ENCODE data around the gene DERL3. TPM values are rescaled to one million over a fixed set of nuclear protein-coding genes. Genes with fewer than 3 reads are reported as not detected.

The DERL3 gene
- total and polyA plus RNA-seq, 2 experiments from 2014 or later: 0.73 to 1.2 TPM

DNA sequence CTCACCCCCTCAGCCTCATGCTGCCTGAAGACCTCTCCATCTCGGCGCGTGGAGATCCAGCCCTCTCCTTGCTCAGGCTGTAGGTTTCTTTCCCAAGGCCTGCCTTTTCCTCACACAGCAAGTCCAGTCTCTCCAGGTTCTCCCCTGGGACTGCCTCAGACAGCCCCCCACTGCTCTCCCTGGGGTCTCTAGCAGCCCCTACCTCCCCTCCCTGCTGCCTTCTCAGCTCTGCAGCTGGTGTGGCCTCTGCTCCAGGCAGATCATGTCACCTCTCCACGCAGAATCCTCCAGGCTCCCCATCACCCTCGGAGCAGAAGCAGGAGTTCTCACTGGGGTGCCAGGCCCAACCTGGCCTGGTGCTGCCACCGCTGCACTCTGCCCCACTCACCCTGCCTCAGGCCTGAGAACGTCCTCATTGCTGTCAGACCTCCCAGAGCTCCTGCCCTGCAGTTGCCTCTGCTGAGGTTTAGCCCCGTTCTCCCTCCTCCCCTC lies 36.9 kb downstream of the DERL3 start:
- TF ChIP-seq EZH2 (IDR thresholded peaks at IDR 0.05; ENCODE audit: insufficient read depth, poor library complexity, severe bottlenecking) (no peak), EZH2phosphoT487 (IDR thresholded peaks at IDR 0.05; ENCODE audit: insufficient read depth, low read depth) (no peak)
- in situ Hi-C loops (cut with MboI): no loop called here
- 91% methylated on average over 8 of the region's 8 CpGs for WGBS, 2 experiments (ENCODE audit: low coverage in 1 of 2, low lambda C conversion rate in 2 of 2, missing lambda C conversion rate in 2 of 2)
- no peak overlapping the region for H3K4me2 ChIP-seq (ENCODE audit: unreplicated experiment)
- H2AFZ ChIP-seq: no peak overlapping the region
- DNase-seq: no peak
- no peaks in the 10 kb centered on the region for H3K9me2 ChIP-seq (ENCODE audit: insufficient read depth)
- H3K9ac ChIP-seq: no peak overlapping the region
- H3K27me3 ChIP-seq (replicated peaks; ENCODE audit: insufficient read depth): no peaks in the 10 kb centered on the region
- no peak overlapping the region for H3K4me3 ChIP-seq
- peaks cover 18% of the 10 kb centered on the region; the same call in 1 of the 2 replicates for H3K36me3 ChIP-seq (ENCODE audit: low read depth)
- no peaks in the 10 kb centered on the region for H3K4me1 ChIP-seq (ENCODE audit: insufficient read depth)
- H3K79me2 ChIP-seq (ENCODE audit: insufficient read depth): no peaks in the 10 kb centered on the region
- no peaks in the 10 kb centered on the region for H4K20me1 ChIP-seq (ENCODE audit: insufficient read depth)
- H3K27ac ChIP-seq: no peak overlapping the region
- no peaks in the 10 kb centered on the region for H3F3A ChIP-seq (ENCODE audit: insufficient read depth)
- no peaks in the 10 kb centered on the region for H3K9me3 ChIP-seq (ENCODE audit: low read depth)

DNA sequence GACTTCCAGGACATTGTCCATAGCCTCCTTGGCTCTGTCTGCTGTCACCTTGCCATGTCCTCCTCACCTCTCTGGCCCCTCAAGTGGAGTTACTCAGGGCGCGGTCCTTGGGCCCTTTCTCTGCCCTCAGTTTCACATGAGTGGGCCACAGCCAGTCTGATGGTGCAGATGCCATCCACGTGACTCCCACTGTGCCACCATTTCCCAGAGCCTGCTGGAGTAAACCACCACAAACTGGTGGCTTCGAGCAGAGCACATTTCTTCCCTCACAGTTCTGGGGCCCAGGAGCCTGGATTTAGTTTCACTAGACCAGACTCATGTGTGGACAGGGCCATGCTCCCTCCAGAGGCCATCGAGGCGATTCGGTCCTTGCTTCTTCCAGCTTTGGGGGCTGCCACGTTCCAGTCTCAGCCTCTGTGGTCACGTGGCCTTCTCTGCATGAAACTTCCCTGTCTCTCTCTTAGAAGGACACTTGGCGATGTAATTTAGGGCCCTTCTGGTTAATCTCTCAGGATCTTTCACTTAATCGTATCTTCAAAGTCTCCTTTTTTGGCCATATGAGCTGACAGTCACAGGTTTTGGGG lies 37.5 kb downstream of the DERL3 start:
- H2AFZ ChIP-seq: no peak overlapping the region
- H3K9me3 ChIP-seq (ENCODE audit: low read depth): no peaks in the 10 kb centered on the region
- H3F3A ChIP-seq (ENCODE audit: insufficient read depth): no peaks in the 10 kb centered on the region
- H3K9ac ChIP-seq: no peak overlapping the region
- H3K36me3 ChIP-seq (ENCODE audit: low read depth): peaks cover 18% of the 10 kb centered on the region; the same call in 1 of the 2 replicates
- no peaks in the 10 kb centered on the region for H3K79me2 ChIP-seq (ENCODE audit: insufficient read depth)
- H4K20me1 ChIP-seq (ENCODE audit: insufficient read depth): no peaks in the 10 kb centered on the region
- no peak for DNase-seq
- H3K4me1 ChIP-seq (ENCODE audit: insufficient read depth): no peaks in the 10 kb centered on the region
- no peak overlapping the region for H3K4me2 ChIP-seq (ENCODE audit: unreplicated experiment)
- no peak for TF ChIP-seq EZH2phosphoT487 (IDR thresholded peaks at IDR 0.05; ENCODE audit: insufficient read depth, low read depth)
- no peak for TF ChIP-seq EZH2 (IDR thresholded peaks at IDR 0.05; ENCODE audit: insufficient read depth, poor library complexity, severe bottlenecking)
- H3K27me3 ChIP-seq (replicated peaks; ENCODE audit: insufficient read depth): no peaks in the 10 kb centered on the region
- H3K4me3 ChIP-seq: no peak overlapping the region
- WGBS, 2 experiments (ENCODE audit: low coverage in 1 of 2, low lambda C conversion rate in 2 of 2, missing lambda C conversion rate in 2 of 2): 88 to 91% methylated on average over 11 of the region's 11 CpGs
- H3K27ac ChIP-seq: no peak overlapping the region
- H3K9me2 ChIP-seq (ENCODE audit: insufficient read depth): no peaks in the 10 kb centered on the region
- in situ Hi-C loops (cut with MboI): no loop called here

- H3K4me1 ChIP-seq (ENCODE audit: insufficient read depth): no peaks in the 10 kb centered on the region
- H3K4me2 ChIP-seq (ENCODE audit: unreplicated experiment): no peak overlapping the region
- TF ChIP-seq EZH2 (IDR thresholded peaks at IDR 0.05; ENCODE audit: insufficient read depth, poor library complexity, severe bottlenecking) (no peak), EZH2phosphoT487 (IDR thresholded peaks at IDR 0.05; ENCODE audit: insufficient read depth, low read depth) (no peak)
- H3K36me3 ChIP-seq (ENCODE audit: low read depth): peaks cover 17% of the 10 kb centered on the region; the same call in 1 of the 2 replicates
- H3K9me3 ChIP-seq (ENCODE audit: low read depth): no peaks in the 10 kb centered on the region
- H3K9me2 ChIP-seq (ENCODE audit: insufficient read depth): no peaks in the 10 kb centered on the region
- no peaks in the 10 kb centered on the region for H4K20me1 ChIP-seq (ENCODE audit: insufficient read depth)
- no peak for DNase-seq
- H2AFZ ChIP-seq: no peak overlapping the region
- no peak overlapping the region for H3K9ac ChIP-seq
- no peak overlapping the region for H3K27ac ChIP-seq
- H3K79me2 ChIP-seq (ENCODE audit: insufficient read depth): no peaks in the 10 kb centered on the region
- 97% methylated on average over 18 of the region's 18 CpGs for WGBS, 2 experiments (ENCODE audit: low coverage in 1 of 2, low lambda C conversion rate in 2 of 2, missing lambda C conversion rate in 2 of 2)
- no peaks in the 10 kb centered on the region for H3K27me3 ChIP-seq (replicated peaks; ENCODE audit: insufficient read depth)
- in situ Hi-C loops (cut with MboI): no loop called here
- H3K4me3 ChIP-seq: no peak overlapping the region
- H3F3A ChIP-seq (ENCODE audit: insufficient read depth): no peaks in the 10 kb centered on the region
These were observed 38.2 kb downstream of the DERL3 start for GRCh38 chr22:23800297-23801237.

DNA sequence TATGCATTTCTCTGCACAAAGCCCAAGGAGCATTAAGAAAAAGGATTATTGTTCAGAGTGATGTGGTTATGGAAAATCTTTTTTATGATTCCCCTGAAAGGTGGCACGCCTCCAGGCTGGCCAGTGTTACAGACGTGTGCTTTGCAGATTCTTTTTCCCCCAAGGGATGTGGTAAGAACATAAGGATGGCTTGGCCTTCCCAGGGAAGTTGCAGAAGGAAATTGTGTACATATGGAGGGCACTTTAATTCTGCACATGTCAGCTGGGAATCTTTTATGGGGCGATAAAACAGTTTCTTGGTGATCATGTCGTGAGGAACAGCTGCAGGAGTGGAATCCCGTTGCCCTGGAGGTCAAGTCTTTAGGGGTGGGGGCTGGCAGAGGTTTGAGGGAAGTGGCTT lies 42.3 kb downstream of the DERL3 start:
- Histone ChIP-seq H3K9me2 (ENCODE audit: insufficient read depth) (no peaks in the 10 kb centered on the region), H3K4me1 (ENCODE audit: insufficient read depth) (peaks cover 4% of the 10 kb centered on the region), H3K79me2 (ENCODE audit: insufficient read depth) (peaks cover 27% of the 10 kb centered on the region), H3K4me3 (no peak overlapping the region), H3K9ac (no peak overlapping the region), H4K20me1 (ENCODE audit: insufficient read depth) (peaks cover 9% of the 10 kb centered on the region; the same call in 1 of the 2 replicates), H3K4me2 (ENCODE audit: unreplicated experiment) (no peak overlapping the region), H2AFZ (no peak overlapping the region), H3K27me3 (replicated peaks; ENCODE audit: insufficient read depth) (no peaks in the 10 kb centered on the region), H3F3A (ENCODE audit: insufficient read depth) (0 out of 2 replicates have a peak, but pooled peaks cover 2% of the 10 kb centered on the region), H3K9me3 (ENCODE audit: low read depth) (no peaks in the 10 kb centered on the region), H3K27ac (no peak overlapping the region), H3K36me3 (ENCODE audit: low read depth) (peaks cover 23% of the 10 kb centered on the region)
- TF ChIP-seq EZH2phosphoT487 (IDR thresholded peaks at IDR 0.05; ENCODE audit: insufficient read depth, low read depth) (no peak), EZH2 (IDR thresholded peaks at IDR 0.05; ENCODE audit: insufficient read depth, poor library complexity, severe bottlenecking) (no peak)
- in situ Hi-C loops (cut with MboI): no loop called here
- WGBS, 2 experiments (ENCODE audit: low coverage in 1 of 2, low lambda C conversion rate in 2 of 2, missing lambda C conversion rate in 2 of 2): 52 to 54% methylated on average over 5 of the region's 5 CpGs
- no peak for DNase-seq

Data from GM23248 (cell line).